ENCODE results near the gene BAIAP2.
A peak's percentile ranks its signal among the peaks of the same experiment; 100 is the strongest.

BAIAP2 gene

GRCh38 chr17:81082177-81083073 lies 47.5 kb downstream of the BAIAP2 start:
- peaks cover 11% of the 10 kb centered on the region for H3K4me1 ChIP-seq (ENCODE audit: insufficient read depth, low read length)
- no peak overlapping the region for H3K4me3 ChIP-seq (ENCODE audit: low read depth in 1 of 2, low read length in 2 of 2)
- no peak overlapping the region for H3K9ac ChIP-seq (ENCODE audit: low read length)
- H3K9me3 ChIP-seq (ENCODE audit: low read length), result no peaks in the 10 kb centered on the region
- peak overlapping the region; percentile 16 for H3K27ac ChIP-seq (ENCODE audit: low read depth, low read length)
- H3K36me3 ChIP-seq (ENCODE audit: insufficient read depth, low read length), result peaks cover 17% of the 10 kb centered on the region
- no peaks in the 10 kb centered on the region for H3K27me3 ChIP-seq (ENCODE audit: control insufficient read depth in 1 of 2, insufficient read depth in 2 of 2, low read length in 2 of 2)

GRCh38 chr17:81083125-81083765 lies 48.3 kb downstream of the BAIAP2 start:
- Histone ChIP-seq H3K9ac (ENCODE audit: low read length) (no peak overlapping the region), H3K4me1 (ENCODE audit: insufficient read depth, low read length) (peaks cover 11% of the 10 kb centered on the region), H3K9me3 (ENCODE audit: low read length) (no peaks in the 10 kb centered on the region), H3K4me3 (ENCODE audit: low read depth in 1 of 2, low read length in 2 of 2) (no peak overlapping the region), H3K27ac (ENCODE audit: low read depth, low read length) (peak overlapping the region; percentile 16), H3K36me3 (ENCODE audit: insufficient read depth, low read length) (peaks cover 21% of the 10 kb centered on the region), H3K27me3 (ENCODE audit: control insufficient read depth in 1 of 2, insufficient read depth in 2 of 2, low read length in 2 of 2) (no peaks in the 10 kb centered on the region)

GRCh38 chr17:81084680-81085419 lies 49.9 kb downstream of the BAIAP2 start:
- Histone ChIP-seq H3K27ac (ENCODE audit: low read depth, low read length) (no peak overlapping the region), H3K4me3 (ENCODE audit: low read depth in 1 of 2, low read length in 2 of 2) (no peak overlapping the region), H3K4me1 (ENCODE audit: insufficient read depth, low read length) (peaks cover 11% of the 10 kb centered on the region), H3K27me3 (ENCODE audit: control insufficient read depth in 1 of 2, insufficient read depth in 2 of 2, low read length in 2 of 2) (no peaks in the 10 kb centered on the region), H3K9ac (ENCODE audit: low read length) (no peak overlapping the region), H3K9me3 (ENCODE audit: low read length) (no peaks in the 10 kb centered on the region), H3K36me3 (ENCODE audit: insufficient read depth, low read length) (peaks cover 25% of the 10 kb centered on the region)

- Histone ChIP-seq H3K36me3 (ENCODE audit: insufficient read depth, low read length) (peaks cover 25% of the 10 kb centered on the region), H3K4me1 (ENCODE audit: insufficient read depth, low read length) (peaks cover 14% of the 10 kb centered on the region), H3K9ac (ENCODE audit: low read length) (no peak overlapping the region), H3K4me3 (ENCODE audit: low read depth in 1 of 2, low read length in 2 of 2) (no peak overlapping the region), H3K27me3 (ENCODE audit: control insufficient read depth in 1 of 2, insufficient read depth in 2 of 2, low read length in 2 of 2) (no peaks in the 10 kb centered on the region), H3K9me3 (ENCODE audit: low read length) (no peaks in the 10 kb centered on the region), H3K27ac (ENCODE audit: low read depth, low read length) (no peak overlapping the region)
These were observed 50.5 kb downstream of the BAIAP2 start for GRCh38 chr17:81085420-81085911.

GRCh38 chr17:81086789-81087551 lies 52.0 kb downstream of the BAIAP2 start:
- no peak overlapping the region for H3K4me3 ChIP-seq (ENCODE audit: low read depth in 1 of 2, low read length in 2 of 2)
- H3K27me3 ChIP-seq (ENCODE audit: control insufficient read depth in 1 of 2, insufficient read depth in 2 of 2, low read length in 2 of 2), result no peaks in the 10 kb centered on the region
- H3K9ac ChIP-seq (ENCODE audit: low read length), result no peak overlapping the region
- H3K36me3 ChIP-seq (ENCODE audit: insufficient read depth, low read length), result peaks cover 25% of the 10 kb centered on the region
- H3K4me1 ChIP-seq (ENCODE audit: insufficient read depth, low read length), result peaks cover 16% of the 10 kb centered on the region
- no peak overlapping the region for H3K27ac ChIP-seq (ENCODE audit: low read depth, low read length)
- H3K9me3 ChIP-seq (ENCODE audit: low read length), result no peaks in the 10 kb centered on the region

GRCh38 chr17:81090361-81091136 lies 55.6 kb downstream of the BAIAP2 start:
- Histone ChIP-seq H3K27ac (ENCODE audit: low read depth, low read length) (no peak overlapping the region), H3K9ac (ENCODE audit: low read length) (no peak overlapping the region), H3K4me1 (ENCODE audit: insufficient read depth, low read length) (peaks cover 21% of the 10 kb centered on the region), H3K4me3 (ENCODE audit: low read depth in 1 of 2, low read length in 2 of 2) (no peak overlapping the region), H3K36me3 (ENCODE audit: insufficient read depth, low read length) (peaks cover 19% of the 10 kb centered on the region), H3K9me3 (ENCODE audit: low read length) (no peaks in the 10 kb centered on the region), H3K27me3 (ENCODE audit: control insufficient read depth in 1 of 2, insufficient read depth in 2 of 2, low read length in 2 of 2) (no peaks in the 10 kb centered on the region)

- H3K27me3 ChIP-seq (ENCODE audit: control insufficient read depth in 1 of 2, insufficient read depth in 2 of 2, low read length in 2 of 2), result no peaks in the 10 kb centered on the region
- peaks cover 27% of the 10 kb centered on the region for H3K4me1 ChIP-seq (ENCODE audit: insufficient read depth, low read length)
- peaks cover 17% of the 10 kb centered on the region for H3K36me3 ChIP-seq (ENCODE audit: insufficient read depth, low read length)
- H3K27ac ChIP-seq (ENCODE audit: low read depth, low read length), result no peak overlapping the region
- H3K9me3 ChIP-seq (ENCODE audit: low read length), result no peaks in the 10 kb centered on the region
- no peak overlapping the region for H3K4me3 ChIP-seq (ENCODE audit: low read depth in 1 of 2, low read length in 2 of 2)
- H3K9ac ChIP-seq (ENCODE audit: low read length), result no peak overlapping the region
These were observed 56.2 kb downstream of the BAIAP2 start for GRCh38 chr17:81091154-81091553.

GRCh38 chr17:81091774-81092517 lies 57.0 kb downstream of the BAIAP2 start:
- Histone ChIP-seq H3K4me3 (ENCODE audit: low read depth in 1 of 2, low read length in 2 of 2) (no peak overlapping the region), H3K9ac (ENCODE audit: low read length) (no peak overlapping the region), H3K27ac (ENCODE audit: low read depth, low read length) (no peak overlapping the region), H3K9me3 (ENCODE audit: low read length) (no peaks in the 10 kb centered on the region), H3K27me3 (ENCODE audit: control insufficient read depth in 1 of 2, insufficient read depth in 2 of 2, low read length in 2 of 2) (no peaks in the 10 kb centered on the region), H3K36me3 (ENCODE audit: insufficient read depth, low read length) (peaks cover 10% of the 10 kb centered on the region), H3K4me1 (ENCODE audit: insufficient read depth, low read length) (peaks cover 35% of the 10 kb centered on the region)

- Histone ChIP-seq H3K4me1 (ENCODE audit: insufficient read depth, low read length) (peaks cover 41% of the 10 kb centered on the region), H3K4me3 (ENCODE audit: low read depth in 1 of 2, low read length in 2 of 2) (no peak overlapping the region), H3K36me3 (ENCODE audit: insufficient read depth, low read length) (peaks cover 8% of the 10 kb centered on the region), H3K27me3 (ENCODE audit: control insufficient read depth in 1 of 2, insufficient read depth in 2 of 2, low read length in 2 of 2) (no peaks in the 10 kb centered on the region), H3K9ac (ENCODE audit: low read length) (no peak overlapping the region), H3K9me3 (ENCODE audit: low read length) (no peaks in the 10 kb centered on the region), H3K27ac (ENCODE audit: low read depth, low read length) (no peak overlapping the region)
These were observed 57.7 kb downstream of the BAIAP2 start for GRCh38 chr17:81092518-81093095.
